Measurements from ENCODE around the gene RBM38. TPM values are rescaled to one million over a fixed set of nuclear protein-coding genes. Genes with fewer than 3 reads are reported as not detected.
A peak's percentile ranks its signal among the peaks of the same experiment; 100 is the strongest.

RBM38 gene
- polyA plus RNA-seq, 2 of the 4 experiments (the other 2 are of a cell fraction) = 6.6 to 14.2 TPM

GRCh38 chr20:57435105-57435497 is 43.9 kb downstream of the RBM38 start (continued):
- TF ChIP-seq E2F6 (IDR thresholded peaks at IDR 0.05; ENCODE audit: borderline replicate concordance, low read depth) = no peak

GRCh38 chr20:57435498-57436222 is 44.5 kb downstream of the RBM38 start:
- ATAC-seq (no peak; a peak in 1 of 6 replicates), DNase-seq (ENCODE audit: low read depth in 1 of 2, low spot score in 1 of 2) (peak in 1 of 2 experiments; percentile 30), FAIRE-seq (no peak)
- Histone ChIP-seq H3K9me3 (peaks cover 5% of the 10 kb centered on the region; the same call in 1 of the 3 replicates), H3K4me3 (no peak overlapping the region), H3K4me2 (no peak overlapping the region), H3K27ac (no peak overlapping the region), H3K4me1 (peaks cover 3% of the 10 kb centered on the region; the same call in 1 of the 3 replicates)
- TF ChIP-seq FOSB (CRISPR knock-in tag; IDR thresholded peaks at IDR 0.05) (no peak), HOXA7 (CRISPR knock-in tag; IDR thresholded peaks at IDR 0.05) (no peak), PBX3 (IDR thresholded peaks at IDR 0.05) (no peak), CHD2 (IDR thresholded peaks at IDR 0.05; ENCODE audit: low read length, partially characterized antibody) (no peak)
- CTCF ChIA-PET = no interaction called here
- 54% methylated on average over 20 of the region's 25 CpGs for WGBS (ENCODE audit: missing lambda C conversion rate)
- POLR2A ChIA-PET = no interaction called here

GRCh38 chr20:57436223-57436545 is 45.0 kb downstream of the RBM38 start:
- no peak overlapping the region for H3K4me2 ChIP-seq
- 60% methylated on average over 5 of the region's 6 CpGs for WGBS (ENCODE audit: missing lambda C conversion rate)
- TF ChIP-seq RARB (CRISPR knock-in tag; IDR thresholded peaks at IDR 0.05) (no peak), CEBPB (IDR thresholded peaks at IDR 0.05) (no peak), FOXS1 (CRISPR knock-in tag; IDR thresholded peaks at IDR 0.05) (no peak), HOXA7 (CRISPR knock-in tag; IDR thresholded peaks at IDR 0.05) (no peak)
- ChIA-PET CTCF (no interaction called here), POLR2A (no interaction called here)
- no peak for DNase-seq (ENCODE audit: low read depth in 1 of 2, low spot score in 1 of 2)
- H3K4me3 ChIP-seq = no peak overlapping the region
- no peak for ATAC-seq
- H3K4me1 ChIP-seq = peaks cover 3% of the 10 kb centered on the region; the same call in 1 of the 3 replicates
- H3K27ac ChIP-seq = no peak overlapping the region
- H3K9me3 ChIP-seq = peaks cover 5% of the 10 kb centered on the region; the same call in 1 of the 3 replicates
- no peak for FAIRE-seq

GRCh38 chr20:57437267-57437666 is 46.1 kb downstream of the RBM38 start:
- TF ChIP-seq RCOR1 (IDR thresholded peaks at IDR 0.05; ENCODE audit: low read depth, low read length) (no peak), HEYL (CRISPR knock-in tag; IDR thresholded peaks at IDR 0.05) (no peak), RARB (CRISPR knock-in tag; IDR thresholded peaks at IDR 0.05) (no peak), EHMT2 (IDR thresholded peaks at IDR 0.05; ENCODE audit: low read depth) (no peak), CBX2 (IDR thresholded peaks at IDR 0.05; ENCODE audit: borderline replicate concordance, low read depth) (no peak), HES2 (IDR thresholded peaks at IDR 0.05) (no peak), HOXA7 (CRISPR knock-in tag; IDR thresholded peaks at IDR 0.05) (no peak), NPAS2 (CRISPR knock-in tag; IDR thresholded peaks at IDR 0.05; ENCODE audit: borderline replicate concordance) (no peak), BCL3 (IDR thresholded peaks at IDR 0.05) (no peak), ZNF302 (CRISPR knock-in tag; IDR thresholded peaks at IDR 0.05) (no peak), GATA3 (IDR thresholded peaks at IDR 0.05; ENCODE audit: borderline replicate concordance) (no peak), ZSCAN20 (CRISPR knock-in tag; IDR thresholded peaks at IDR 0.05) (no peak), BHLHE40 (IDR thresholded peaks at IDR 0.05; ENCODE audit: low read depth, low read length) (no peak), ESRRA (IDR thresholded peaks at IDR 0.05; ENCODE audit: borderline replicate concordance, low read length) (no peak), FOSB (CRISPR knock-in tag; IDR thresholded peaks at IDR 0.05) (no peak), EHF (CRISPR knock-in tag; IDR thresholded peaks at IDR 0.05) (no peak), RNF2 (IDR thresholded peaks at IDR 0.05; ENCODE audit: borderline replicate concordance, low read depth) (no peak), USF2 (IDR thresholded peaks at IDR 0.05) (no peak), RAD21 (conservative IDR thresholded peaks at IDR 0.05 in 1 of 2, IDR thresholded peaks at IDR 0.05 in 1 of 2) (no peak), HDAC2 (IDR thresholded peaks at IDR 0.05) (no peak)
- ChIA-PET POLR2A (no interaction called here), CTCF (interaction anchor here (1.3 to 1.6 kb wide), 2 partner anchors 10 to 25 kb away, joined by 6 read pairs; no protein-coding TSS in a partner anchor)
- 59% methylated on average over 9 of the region's 9 CpGs for WGBS (ENCODE audit: missing lambda C conversion rate)
- Histone ChIP-seq H3K27ac (no peak overlapping the region), H3K9me3 (peaks cover 5% of the 10 kb centered on the region; the same call in 1 of the 3 replicates), H3K4me1 (peaks cover 3% of the 10 kb centered on the region; the same call in 1 of the 3 replicates), H3K4me2 (no peak overlapping the region), H3K4me3 (no peak overlapping the region)
- ATAC-seq (no peak), FAIRE-seq (no peak), DNase-seq (ENCODE audit: low read depth in 1 of 2, low spot score in 1 of 2) (no peak)
